Fibroblast of pulmonary artery (primary cell): ENCODE measurements around the gene LTN1.

Source experiments
- DNase-seq: peaks from one replicate; pipeline ENCODE4 v3.0.0-alpha.2; 2010; ENCODE audit warnings: low read depth
- H3K4me3 ChIP-seq: replicated peaks from 2 replicates; pipeline ENCODE4 v1.5.1; 2011; ENCODE audit warnings: low read depth, mild to moderate bottlenecking, control low read depth, low read length, moderate library complexity
- TF ChIP-seq, protein P1 (sequence below): IDR thresholded peaks from 2 replicates; pipeline ENCODE4 v1.5.1; 2011; ENCODE audit warnings: mild to moderate bottlenecking, control low read depth, low read length, inconsistent platforms; ENCODE audit errors: missing control alignments

The LTN1 gene

GRCh38 chr21:28916150-28916893 is 76.4 kb downstream of the LTN1 start:
- H3K4me3 ChIP-seq = no peak overlapping the region

DNA sequence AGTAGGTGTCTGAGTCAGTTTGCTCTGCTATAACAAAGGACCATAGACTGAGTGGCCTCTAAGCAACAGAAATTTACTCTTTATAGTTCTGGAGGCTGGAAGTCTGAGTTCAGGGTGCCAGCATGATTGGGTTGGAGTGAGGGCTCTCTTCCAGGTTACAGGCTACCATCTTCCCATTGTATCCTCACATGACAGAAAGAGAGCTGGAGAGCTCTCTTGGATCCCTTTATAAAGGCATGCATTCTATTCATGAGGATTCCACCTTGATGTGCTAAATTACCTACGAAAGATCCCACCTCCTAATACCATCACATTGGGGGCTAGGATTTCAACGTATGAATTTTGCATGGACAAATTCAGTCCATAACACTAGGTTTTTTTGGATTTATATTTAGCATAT is 79.6 kb downstream of the LTN1 start:
- TF ChIP-seq, protein P1, sequence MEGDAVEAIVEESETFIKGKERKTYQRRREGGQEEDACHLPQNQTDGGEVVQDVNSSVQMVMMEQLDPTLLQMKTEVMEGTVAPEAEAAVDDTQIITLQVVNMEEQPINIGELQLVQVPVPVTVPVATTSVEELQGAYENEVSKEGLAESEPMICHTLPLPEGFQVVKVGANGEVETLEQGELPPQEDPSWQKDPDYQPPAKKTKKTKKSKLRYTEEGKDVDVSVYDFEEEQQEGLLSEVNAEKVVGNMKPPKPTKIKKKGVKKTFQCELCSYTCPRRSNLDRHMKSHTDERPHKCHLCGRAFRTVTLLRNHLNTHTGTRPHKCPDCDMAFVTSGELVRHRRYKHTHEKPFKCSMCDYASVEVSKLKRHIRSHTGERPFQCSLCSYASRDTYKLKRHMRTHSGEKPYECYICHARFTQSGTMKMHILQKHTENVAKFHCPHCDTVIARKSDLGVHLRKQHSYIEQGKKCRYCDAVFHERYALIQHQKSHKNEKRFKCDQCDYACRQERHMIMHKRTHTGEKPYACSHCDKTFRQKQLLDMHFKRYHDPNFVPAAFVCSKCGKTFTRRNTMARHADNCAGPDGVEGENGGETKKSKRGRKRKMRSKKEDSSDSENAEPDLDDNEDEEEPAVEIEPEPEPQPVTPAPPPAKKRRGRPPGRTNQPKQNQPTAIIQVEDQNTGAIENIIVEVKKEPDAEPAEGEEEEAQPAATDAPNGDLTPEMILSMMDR = no peak
- DNase-seq = no peak
- H3K4me3 ChIP-seq = no peak overlapping the region

More at GRCh38 chr21:28916150-28916893, 76.4 kb downstream of the LTN1 start:
- TF ChIP-seq, protein P1 = no peak
- no peak for DNase-seq

- DNase-seq = no peak
- no peak overlapping the region for H3K4me3 ChIP-seq
- TF ChIP-seq, protein P1 = no peak
Measured at GRCh38 chr21:28910280-28910887, 82.3 kb downstream of the LTN1 start.

DNA sequence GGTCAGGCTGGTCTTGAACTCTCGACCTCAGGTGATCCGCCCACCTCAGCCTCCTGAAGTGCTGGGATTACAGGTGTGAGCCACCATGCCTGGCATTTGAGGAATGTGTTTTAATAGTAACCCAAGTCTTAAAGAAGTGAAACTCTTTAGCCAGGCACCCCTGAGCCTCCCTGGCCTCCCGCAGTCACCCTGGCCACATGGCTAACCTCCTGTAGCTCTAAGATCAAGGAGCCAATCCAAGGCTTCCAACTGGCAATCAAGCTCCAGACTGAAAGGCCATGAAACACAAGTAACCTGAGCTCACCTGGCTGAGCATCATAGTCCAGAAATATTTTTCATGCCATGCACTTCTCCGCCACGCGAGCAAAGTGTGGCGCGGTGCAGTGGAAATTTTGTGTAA is 84.3 kb downstream of the LTN1 start:
- no peak for DNase-seq
- TF ChIP-seq, protein P1 = no peak
- no peak overlapping the region for H3K4me3 ChIP-seq

- no peak overlapping the region for H3K4me3 ChIP-seq
- TF ChIP-seq, protein P1 = no peak
- no peak for DNase-seq
Measured at GRCh38 chr21:28906841-28907240, 85.8 kb downstream of the LTN1 start.

DNA sequence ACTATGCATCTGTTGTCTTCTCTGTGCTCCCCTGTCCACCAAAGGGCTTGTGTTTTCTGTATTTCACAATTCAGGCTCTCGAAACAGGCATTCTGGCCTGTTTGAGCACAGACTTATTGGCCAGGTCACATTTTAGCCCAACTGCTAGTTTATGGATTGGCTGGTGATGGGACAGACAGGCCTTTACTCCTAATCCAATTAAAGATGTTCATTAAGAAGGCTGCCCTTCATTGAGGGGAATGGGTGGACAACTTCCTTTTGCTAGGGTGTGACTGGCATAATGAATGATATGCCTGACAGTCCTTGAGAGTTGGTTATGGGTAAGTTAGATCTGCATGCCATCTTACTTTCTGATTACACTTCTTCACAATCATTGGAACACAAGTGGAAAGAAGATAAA is 86.4 kb downstream of the LTN1 start:
- TF ChIP-seq, protein P1 = no peak
- DNase-seq = no peak
- H3K4me3 ChIP-seq = no peak overlapping the region
